Stimulated activated CD8-positive, alpha-beta memory T cell treated with anti-CD3 and anti-CD28 coated beads, Interleukin-4, amount 100 ng/mL, for 4 hours (primary cell): Measurements from ENCODE around the gene SLC6A7.

ENCODE experiments used
- DNase-seq, 2 donors: peaks; one replicate each; pipeline ENCODE4 v3.0.0-alpha.2; 2020; ENCODE audit warnings: low read depth in 2 of 2, low spot score in 1 of 2

The SLC6A7 gene

DNA sequence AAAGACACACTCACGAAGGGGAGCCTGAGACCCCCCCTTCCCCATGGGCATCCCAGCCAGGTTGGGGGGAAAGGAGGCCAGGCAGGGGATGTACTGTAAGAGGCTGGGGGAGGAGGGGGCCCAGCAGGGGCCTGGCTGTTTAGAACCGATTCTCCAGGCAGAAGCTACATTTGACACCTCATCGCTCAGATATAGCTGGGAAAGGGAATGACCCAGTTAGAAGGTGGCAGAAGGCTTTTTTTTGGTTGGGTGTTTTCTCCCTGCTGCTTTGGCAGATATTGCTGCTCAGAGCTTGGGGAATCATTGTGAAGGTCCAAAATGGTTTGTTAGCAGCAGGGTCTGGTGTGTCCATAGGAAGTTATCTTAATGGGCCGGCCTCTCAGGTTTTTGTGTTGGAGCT is 17.3 kb upstream of the SLC6A7 start:
- DNase-seq: no peak

DNA sequence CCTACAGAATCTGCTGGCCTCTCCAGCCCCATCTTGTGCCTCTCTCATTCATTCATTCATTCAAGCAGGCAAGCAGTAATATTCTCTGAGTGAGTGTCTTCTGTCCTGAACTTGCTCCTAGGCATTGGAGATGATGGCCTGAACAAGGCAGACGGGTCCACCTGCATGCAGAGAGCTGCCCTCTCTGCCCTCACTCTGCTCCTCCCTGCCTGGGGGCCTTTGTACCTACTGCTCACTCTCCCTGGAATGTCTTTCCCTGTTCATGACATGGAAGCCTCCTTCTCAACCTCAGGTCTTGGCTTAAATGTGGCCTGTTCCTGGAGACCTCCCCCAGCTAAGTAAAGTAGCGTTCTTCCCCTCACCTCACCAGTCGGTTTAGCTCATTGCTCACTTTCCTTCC is 16.7 kb upstream of the SLC6A7 start:
- DNase-seq: no peak

DNA sequence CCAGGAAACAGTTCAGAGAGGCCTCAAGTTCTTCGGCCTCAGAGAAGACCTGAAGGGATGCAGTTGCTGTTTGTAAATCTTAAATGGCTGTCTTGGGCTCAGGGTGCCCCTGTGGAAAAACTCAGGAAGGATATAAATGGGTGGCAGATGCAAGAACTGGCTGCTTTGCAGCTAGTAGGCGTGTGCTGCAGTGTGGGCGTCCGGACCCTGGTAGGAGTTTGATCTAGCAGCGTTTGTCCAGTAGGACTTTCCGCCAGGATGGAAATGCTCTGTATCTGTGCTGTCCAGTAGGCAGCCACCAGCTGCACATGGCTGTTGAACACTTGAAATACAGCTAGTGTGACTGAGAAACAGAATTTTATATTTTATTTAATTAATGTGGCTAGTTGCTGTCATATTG is 15.6 kb upstream of the SLC6A7 start:
- DNase-seq: no peak

DNA sequence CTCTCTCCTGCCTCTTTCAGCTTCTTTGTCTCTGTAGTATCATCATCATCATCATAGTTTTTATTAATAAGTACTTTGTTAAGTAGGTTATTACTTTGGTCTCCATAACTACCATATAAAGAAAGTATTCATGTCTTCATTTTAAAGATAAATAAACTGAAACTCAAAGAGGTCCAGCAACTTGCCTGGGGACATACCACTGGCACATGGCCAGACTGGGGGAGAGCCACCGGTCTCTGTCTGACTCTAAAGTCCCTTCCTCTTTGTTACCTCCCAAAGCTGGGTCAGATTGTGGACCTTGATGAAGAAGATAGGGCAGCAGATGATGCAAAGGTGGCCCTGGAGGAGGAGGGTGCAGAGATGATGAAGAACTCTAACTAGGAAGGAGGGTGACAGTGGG is 14.8 kb upstream of the SLC6A7 start:
- DNase-seq: no peak

DNA sequence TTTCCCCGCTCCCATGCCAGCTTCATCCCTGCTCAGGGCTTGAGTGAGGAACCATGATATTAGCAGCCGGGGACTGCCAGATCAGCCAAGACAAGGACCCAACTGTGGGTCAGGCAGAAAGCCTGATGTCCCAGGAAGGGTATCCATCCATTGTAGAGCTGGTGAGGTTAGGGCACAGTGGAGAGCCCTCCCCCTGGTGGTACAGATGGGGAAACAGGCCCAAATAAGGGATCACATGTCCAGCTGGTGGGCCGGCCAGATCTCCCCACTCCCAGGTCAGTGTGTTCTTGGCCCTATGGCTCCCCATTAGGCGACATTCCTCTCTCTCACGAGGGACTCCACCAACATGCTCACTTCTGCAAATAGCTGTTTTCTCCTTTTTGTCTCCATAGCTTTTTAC is 14.3 kb upstream of the SLC6A7 start:
- DNase-seq: no peak

DNA sequence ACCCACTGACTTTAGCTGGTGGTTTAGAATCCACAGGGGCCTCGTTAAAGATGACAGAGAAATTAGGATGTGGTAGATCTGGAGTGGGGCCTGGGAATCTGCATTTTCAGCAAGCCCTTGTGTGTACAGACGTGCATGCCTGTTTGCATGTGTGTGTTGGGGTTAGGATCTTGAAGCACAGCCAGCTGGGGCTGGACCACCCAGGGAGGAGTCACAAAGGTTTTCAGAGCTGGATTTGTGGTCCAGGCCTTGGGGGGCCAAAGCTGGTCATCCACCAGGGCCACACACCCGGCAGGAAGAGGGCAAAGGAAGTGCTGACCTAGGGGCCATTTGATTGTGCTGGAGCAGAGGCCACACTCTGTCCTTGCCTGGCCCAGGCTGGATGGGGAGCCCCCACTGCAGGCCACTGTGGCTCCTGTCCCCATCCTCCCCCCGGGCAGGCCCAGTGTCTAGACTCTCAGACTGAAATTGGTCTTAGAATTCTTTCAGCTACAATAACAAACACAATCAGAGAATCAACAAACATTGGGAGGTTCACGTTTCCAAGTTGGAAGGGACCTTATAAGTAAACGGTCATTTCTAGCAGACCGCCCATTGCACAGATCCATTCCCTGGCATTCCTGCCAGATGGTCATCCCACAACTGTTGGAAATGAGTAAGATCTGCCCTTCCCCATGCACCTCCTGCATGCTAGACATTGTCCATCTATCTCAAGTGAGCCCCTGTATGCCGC is 13.0 kb upstream of the SLC6A7 start:
- no peak for DNase-seq

DNA sequence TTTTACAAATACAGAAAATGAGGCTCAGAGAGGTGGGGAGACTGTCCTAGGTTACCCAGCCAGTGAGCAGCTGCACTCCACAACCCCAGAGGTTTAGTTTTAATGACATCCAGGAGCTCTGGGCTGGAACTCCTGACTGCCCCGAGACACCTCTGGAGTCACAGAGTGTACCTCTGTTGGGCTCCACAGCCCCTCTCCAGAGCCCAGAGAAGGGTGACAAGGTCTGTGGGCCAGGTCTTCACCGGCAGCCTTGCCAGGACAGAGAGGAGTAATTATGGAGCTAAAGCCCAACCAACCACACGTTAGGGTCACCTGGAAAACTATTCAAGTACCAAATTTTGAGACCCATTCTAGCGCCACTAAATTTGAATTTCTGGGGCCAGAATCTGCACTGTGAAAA is 12.1 kb upstream of the SLC6A7 start:
- no peak for DNase-seq

DNA sequence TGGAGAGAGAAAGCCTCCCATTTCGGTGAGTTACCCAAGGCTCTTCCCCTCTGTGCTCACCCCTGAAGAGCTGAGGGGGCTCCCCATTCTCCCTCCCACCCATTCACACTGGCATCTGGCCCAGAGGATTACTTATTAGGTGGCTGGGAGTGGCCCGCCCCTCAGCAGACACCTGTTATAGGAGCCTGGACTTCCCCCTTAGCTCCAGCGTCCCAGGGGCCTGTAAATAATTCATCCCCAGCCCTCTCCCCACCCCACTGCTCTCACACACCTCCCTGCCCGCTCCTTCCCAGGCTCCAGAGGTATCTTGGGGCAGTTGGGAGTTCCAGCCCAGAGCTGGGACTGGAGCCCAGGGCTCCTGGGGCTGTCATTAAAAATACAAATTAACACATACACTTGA is 11.6 kb upstream of the SLC6A7 start:
- no peak for DNase-seq

DNA sequence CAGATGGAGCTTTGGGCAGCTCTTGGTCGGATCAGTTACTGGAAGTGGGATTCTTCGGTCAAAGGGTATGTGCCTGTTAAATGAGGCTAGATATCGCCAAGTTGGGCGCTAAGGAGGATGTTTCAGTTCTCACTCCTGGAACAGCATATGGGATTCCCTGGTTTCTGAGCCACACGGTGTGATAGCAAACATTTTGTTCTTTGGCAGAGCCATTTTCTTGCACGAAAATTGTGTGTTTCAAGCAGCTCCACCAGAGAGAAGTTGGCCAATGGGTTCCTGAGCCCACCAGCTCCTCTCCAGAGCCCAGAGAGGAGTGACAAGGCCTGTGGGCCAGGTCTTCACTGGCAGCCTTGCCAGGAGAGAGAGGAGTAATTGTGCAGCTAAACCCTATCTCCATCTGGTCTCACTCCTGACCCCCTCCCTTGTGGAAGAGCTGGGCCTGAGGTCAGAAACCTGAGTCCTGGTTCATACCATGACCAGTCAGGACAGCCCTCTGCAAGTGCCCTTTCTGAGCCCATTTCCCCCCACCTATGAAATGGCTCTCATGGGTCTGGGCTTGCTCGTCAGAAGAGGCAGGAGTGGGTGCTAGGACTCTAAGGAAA is 10.7 kb upstream of the SLC6A7 start:
- DNase-seq: no peak

DNA sequence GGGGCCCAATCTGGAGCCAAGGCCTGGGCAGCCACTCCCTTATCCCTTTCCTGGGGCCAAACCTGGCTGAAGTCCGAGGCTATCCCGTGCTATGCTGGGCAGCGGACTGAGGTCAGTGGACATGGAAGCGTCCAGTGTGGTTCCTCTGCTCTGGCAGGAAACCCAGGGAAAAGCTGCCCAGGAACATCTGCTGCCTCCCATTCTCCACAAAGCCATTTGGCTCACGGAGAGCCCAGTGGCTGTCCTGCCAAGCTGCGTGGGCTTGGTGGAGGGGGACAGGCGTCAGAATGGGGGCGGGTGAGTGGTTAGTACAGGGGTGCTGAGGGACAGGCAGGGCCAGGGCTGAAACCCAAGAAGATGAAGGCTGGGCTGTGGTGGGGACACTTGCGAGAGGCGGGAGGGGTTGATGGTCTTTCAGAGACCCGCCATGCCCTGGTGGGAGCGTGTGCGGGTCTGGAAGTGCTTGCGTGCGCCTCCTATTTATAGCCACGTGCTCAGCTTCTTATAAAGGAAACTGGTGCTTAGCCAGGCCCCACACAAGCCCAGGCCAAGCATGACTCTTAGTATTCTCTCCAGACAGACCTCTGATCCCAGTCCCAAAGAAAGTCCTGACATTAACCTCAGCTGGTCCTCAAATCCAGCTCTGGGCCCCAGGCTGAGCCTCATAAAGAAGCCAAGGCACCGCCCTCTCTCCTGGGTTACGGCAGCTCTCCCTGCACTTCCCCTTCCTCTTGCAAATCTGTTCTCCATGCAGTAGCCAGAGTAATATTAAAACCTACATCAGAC is 9.4 kb upstream of the SLC6A7 start:
- DNase-seq: no peak

DNA sequence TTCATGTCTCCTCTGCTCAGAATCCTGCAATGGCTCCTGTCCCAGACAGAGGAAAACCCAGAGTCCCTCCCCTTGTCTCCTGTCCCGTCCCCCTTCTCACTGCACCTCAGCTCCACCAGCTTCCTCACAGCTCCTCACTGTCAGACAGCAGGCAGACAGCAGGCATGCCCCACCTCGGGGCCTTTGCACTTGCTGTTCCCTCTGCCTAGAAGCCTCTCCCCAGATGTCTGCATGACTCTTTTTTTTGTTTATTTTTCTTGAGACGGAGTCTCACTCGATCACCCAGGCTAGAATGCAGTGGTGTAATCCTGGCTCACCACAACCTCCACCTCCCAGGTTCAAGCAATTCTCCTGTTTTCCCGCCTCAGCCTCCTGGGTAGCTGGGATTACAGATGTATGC is 8.8 kb upstream of the SLC6A7 start:
- no peak for DNase-seq

DNA sequence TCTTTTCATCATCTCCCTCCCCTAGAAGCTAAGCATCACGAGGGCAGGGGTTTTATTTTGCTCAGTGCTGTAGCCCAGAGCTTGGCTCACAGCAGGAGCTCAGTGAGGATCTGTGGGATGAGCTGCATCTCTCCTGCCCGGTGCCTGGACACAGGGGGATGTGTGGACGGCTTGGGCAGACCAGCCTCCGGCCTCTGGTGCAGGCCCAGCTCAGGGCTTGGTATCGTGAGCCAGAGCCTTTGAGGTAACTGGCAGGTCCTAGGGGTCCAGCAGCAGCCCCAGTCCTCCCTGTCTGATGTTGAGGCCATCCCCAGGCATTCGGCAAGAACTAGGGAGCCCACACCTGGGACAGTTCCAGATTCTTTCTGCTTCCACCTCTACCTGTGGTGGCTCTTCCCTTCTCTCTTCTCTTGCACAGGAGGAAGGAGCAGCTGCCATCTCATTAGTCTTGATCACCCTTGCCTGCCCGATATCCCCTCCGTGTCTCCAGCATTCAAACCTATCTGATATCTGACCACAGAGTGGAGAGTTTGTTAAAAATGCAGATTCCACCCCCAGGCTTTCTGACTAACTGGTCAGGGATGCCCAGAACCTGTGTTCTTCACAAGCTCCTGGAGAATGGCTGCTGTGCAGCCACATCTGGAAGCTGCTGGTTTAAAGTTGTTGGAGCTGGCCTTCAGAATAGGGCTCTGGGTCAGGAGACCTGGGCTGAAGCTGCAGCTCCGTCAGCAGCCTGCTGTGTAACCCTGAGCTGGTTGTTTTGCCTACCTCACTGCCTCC is 7.9 kb upstream of the SLC6A7 start:
- DNase-seq: no peak

DNA sequence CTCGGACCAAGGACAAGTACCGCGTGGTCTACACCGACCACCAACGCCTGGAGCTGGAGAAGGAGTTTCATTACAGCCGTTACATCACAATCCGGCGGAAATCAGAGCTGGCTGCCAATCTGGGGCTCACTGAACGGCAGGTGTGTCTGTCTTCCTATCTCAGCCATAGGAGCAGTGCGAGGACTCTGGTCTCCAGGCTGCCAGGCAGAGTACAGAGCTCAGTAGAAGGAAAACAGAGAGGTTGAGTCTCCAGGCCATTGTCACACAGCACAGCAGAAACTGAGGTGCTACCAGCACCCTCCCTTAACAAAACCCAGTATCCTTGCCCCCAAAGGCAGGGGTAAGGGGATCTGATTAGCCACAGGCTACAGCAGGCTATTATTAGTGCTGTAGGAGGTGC is 7.1 kb upstream of the SLC6A7 start:
- DNase-seq: no peak

DNA sequence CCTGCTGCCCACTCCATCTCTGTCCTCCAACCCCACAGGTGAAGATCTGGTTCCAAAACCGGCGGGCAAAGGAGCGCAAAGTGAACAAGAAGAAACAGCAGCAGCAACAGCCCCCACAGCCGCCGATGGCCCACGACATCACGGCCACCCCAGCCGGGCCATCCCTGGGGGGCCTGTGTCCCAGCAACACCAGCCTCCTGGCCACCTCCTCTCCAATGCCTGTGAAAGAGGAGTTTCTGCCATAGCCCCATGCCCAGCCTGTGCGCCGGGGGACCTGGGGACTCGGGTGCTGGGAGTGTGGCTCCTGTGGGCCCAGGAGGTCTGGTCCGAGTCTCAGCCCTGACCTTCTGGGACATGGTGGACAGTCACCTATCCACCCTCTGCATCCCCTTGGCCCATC is 6.4 kb upstream of the SLC6A7 start:
- DNase-seq: no peak

DNA sequence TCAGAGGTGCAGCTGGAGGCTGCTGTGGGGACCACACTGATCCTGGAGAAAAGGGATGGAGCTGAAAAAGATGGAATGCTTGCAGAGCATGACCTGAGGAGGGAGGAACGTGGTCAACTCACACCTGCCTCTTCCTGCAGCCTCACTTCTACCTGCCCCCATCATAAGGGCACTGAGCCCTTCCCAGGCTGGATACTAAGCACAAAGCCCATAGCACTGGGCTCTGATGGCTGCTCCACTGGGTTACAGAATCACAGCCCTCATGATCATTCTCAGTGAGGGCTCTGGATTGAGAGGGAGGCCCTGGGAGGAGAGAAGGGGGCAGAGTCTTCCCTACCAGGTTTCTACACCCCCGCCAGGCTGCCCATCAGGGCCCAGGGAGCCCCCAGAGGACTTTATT is 5.9 kb upstream of the SLC6A7 start:
- no peak for DNase-seq

DNA sequence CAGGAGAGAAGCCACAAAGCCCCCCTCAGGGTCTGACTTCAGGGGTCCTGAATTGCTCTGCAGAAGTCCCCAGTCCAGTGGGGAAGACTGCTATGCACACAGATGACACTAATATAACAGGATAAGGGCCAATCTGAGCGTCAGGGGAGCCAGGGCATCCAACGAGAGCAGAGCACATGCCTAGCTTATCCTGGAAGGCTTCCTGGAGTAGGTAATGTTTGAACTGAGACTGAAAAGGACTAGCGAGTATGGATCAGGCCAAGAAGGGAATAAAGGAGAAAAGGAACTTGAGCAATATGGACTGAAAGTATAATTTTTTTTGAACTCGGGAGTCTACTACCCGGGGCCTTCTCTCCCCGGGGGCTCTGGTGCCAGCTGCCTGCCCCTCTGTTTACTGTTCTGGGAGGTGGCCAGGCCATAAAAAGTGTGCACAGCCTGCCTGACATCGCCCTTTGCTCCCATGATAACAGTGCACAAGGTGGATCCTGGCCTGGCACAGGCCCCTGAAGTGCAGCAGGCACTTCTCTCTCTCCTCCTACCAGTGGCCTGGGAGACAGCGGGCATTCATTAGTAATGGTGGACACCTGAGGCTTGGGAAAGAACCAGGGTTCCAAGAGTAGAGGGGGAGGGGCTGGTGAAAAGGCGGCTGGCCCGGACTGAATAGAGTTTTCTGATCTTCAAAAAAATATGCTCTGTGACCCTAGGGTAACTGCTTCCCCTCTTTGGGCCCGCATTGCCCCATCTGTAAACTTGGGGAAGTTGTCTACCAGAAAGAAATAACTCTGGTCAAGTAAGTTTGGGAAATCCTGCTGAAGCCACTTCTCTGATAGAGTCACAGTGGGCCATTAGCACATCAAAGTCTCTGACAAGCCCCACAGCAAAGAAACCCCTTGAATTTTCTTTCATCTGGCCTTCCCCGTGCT is 4.6 kb upstream of the SLC6A7 start:
- no peak for DNase-seq

DNA sequence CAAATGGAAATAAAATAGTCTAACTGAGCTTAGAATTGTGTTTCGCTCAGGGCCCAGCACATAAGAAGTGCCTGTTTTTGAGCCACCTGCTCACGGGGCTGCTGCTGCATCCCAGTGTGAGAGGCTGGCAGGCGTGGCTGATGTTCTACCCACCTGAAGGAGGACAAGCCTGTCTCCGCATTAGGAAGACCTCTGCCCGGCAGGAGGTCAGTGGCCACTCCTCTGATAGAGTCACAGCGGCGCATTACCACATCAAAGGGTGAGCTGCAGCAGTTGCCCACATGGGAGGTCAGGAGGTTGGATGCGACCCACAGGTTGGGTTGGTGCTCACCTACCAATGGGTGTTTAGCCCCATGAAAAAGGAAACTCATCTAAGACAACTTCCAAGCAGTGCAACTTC is 3.7 kb upstream of the SLC6A7 start:
- no peak for DNase-seq

DNA sequence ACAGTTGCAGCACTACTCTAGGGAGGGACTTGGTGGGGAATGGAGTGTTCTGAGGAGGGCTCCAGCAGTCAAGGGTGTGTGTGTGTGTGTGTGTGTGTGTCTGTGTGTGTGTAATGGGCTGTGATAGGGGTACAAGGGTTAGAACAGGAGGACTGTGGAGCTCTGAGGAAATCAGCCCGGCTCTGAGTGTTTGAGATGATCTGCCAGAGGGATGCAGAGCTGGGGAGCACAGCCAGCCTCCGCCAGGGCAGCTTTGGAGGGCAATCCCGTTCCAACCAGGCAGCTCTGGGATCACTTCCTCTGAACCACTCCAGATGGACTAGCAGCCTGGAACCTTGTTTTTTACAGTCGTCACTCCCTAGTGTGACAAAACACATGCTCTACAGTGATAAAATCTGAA is 3.0 kb upstream of the SLC6A7 start:
- no peak for DNase-seq

DNA sequence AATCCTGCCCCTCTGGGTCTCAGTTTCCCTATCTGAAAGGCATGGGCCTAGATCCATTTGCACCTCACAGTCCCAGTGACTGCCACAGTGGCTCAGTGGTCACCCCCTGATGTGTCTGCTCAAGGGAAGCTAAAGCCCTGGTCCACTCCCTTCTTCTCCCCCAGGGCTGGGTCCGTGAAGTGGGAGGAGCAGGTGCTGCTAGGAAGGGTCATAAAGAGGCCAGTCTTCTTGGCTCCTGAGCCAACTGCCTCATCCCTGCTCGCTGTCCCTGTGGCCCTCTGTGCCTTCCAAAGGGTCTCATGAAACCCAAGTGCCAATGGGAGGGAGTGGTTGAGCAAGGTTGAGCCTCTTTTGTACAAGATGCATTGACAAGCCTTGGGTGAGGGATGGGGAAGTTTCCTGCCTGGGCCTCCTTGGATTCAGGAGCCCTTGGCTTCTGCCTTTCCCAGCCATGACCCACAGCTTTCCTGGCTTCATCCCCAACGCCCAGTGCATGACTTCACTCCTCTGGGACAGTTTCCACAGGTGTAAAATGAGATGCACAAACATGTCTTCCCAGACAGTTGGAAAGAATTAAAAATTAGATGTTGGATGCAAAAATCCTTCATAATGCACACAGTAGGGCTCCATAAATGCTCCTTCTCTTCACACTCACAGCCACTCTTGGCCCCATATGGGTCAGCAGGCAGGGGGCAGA is 1.6 kb upstream of the SLC6A7 start:
- no peak for DNase-seq

DNA sequence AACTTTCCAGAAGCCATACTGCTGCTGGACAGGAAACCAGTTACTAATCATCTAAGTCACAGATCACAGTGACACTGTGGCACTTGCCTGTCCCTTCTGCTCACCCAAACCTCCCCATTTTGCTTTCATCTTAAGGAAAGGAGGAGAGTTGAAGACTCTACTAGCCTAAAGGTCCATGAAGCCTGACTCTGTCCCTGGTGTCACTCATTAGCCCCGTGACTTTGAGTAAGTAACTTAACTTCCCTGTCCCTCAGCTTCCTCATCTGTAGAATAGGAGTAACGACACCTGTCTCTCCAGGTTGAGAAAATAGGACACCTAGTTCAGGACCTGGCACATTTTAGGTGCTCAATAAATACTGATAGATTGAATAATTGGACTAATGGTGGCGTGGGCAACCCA is 536 bp upstream of the SLC6A7 start:
- DNase-seq: no peak
